GM12878 (cell line): ENCODE measurements around the gene HPSE2. TPM values are rescaled to one million over a fixed set of nuclear protein-coding genes. Genes with fewer than 3 reads are reported as not detected.

ENCODE experiments used
- ATAC-seq: fragments of 200-7000 bp; cut with Tn5 transposase; 3 replicates; pipeline ENCODE4 v1.9.1; 2020; ENCODE audit warnings: mild to moderate bottlenecking, moderate library complexity
- BruUV-seq: library from RNA; stranded (reverse); fragments of 400-500 nt; replicated peaks from 2 replicates; lab custom pipeline; 2021; lab: Mats Ljungman, UMichigan
- CTCF ChIA-PET: fragments of 300-600 bp; sonication (Branson Sonifier 250); formaldehyde crosslinking; extraction: SDS; loops from one replicate; lab custom pipeline; 2021; ENCODE audit warnings: inconsistent platforms; lab: Yijun Ruan, JAX
- POLR2A ChIA-PET: fragments of 350-600 bp; formaldehyde crosslinking; extraction: SDS; loops from one replicate; lab custom pipeline; 2021; ENCODE audit warnings: inconsistent platforms; lab: Charles Lee
- RAD21 ChIA-PET: fragments of 300-600 bp; sonication (Branson Sonifier 250); formaldehyde crosslinking; loops from one replicate; lab custom pipeline; 2023; ENCODE audit warnings: antibody characterized with exemption; ENCODE audit not compliant: unreplicated experiment; lab: Charles Lee
- SMC1A ChIA-PET: fragments of 300-600 bp; sonication (Branson Sonifier 250); formaldehyde crosslinking; loops from one replicate; lab custom pipeline; 2023; ENCODE audit not compliant: unreplicated experiment, uncharacterized antibody; lab: Charles Lee
- DNase-seq: peaks from one replicate; pipeline ENCODE4 v3.0.0-alpha.2; 2011; ENCODE audit warnings: low read depth, low spot score
- FAIRE-seq: peaks from 3 replicates; lab custom pipeline; 2011; peaks lifted over from hg19 to GRCh38; lab: Jason Lieb, UNC
- H2AFZ ChIP-seq: 2 replicates; pipeline ENCODE4 v1.6.0; 2011; ENCODE audit warnings: low read depth, low read length, control low read depth; ENCODE audit not compliant: control insufficient read depth
- H3K27ac ChIP-seq: 2 replicates; pipeline ENCODE4 v1.5.1; 2011; ENCODE audit warnings: control low read depth; ENCODE audit not compliant: control insufficient read depth, insufficient read depth
- H3K27me3 ChIP-seq, 2 experiments: replicated peaks in 1 of 2; 2 replicates each; pipeline versions ENCODE4 v1.6.0 to v1.6.1; 2011; ENCODE audit warnings: low read length in 1 of 2; ENCODE audit not compliant: control insufficient read depth in 2 of 2, insufficient read depth in 2 of 2
- H3K36me3 ChIP-seq, 2 experiments: 2 replicates each; pipeline ENCODE4 v1.5.1; 2011; ENCODE audit warnings: low read length in 1 of 2; ENCODE audit not compliant: control insufficient read depth in 2 of 2, insufficient read depth in 2 of 2
- H3K4me1 ChIP-seq: 2 replicates; pipeline ENCODE4 v1.6.1; 2011; ENCODE audit warnings: mild to moderate bottlenecking, low read length, moderate library complexity, mixed read lengths; ENCODE audit not compliant: control insufficient read depth, insufficient read depth
- H3K4me2 ChIP-seq: 2 replicates; pipeline ENCODE4 v1.6.0; 2011; ENCODE audit warnings: control low read depth; ENCODE audit not compliant: control insufficient read depth, insufficient read depth
- H3K4me3 ChIP-seq: fragments of 200-600 bp; sonication (generic); 2 replicates; pipeline ENCODE4 v1.5.1; 2016
- H3K79me2 ChIP-seq: 2 replicates; pipeline ENCODE4 v1.6.0; 2011; ENCODE audit warnings: low read length; ENCODE audit not compliant: control insufficient read depth, insufficient read depth
- H3K9ac ChIP-seq: 2 replicates; pipeline ENCODE4 v1.8.0; 2011; ENCODE audit warnings: low read length, control low read depth, mixed read lengths; ENCODE audit not compliant: control insufficient read depth, insufficient read depth
- H3K9me3 ChIP-seq: replicated peaks from 3 replicates; pipeline ENCODE4 v1.5.1; 2011; ENCODE audit warnings: mild to moderate bottlenecking, low read length; ENCODE audit not compliant: control insufficient read depth, insufficient read depth
- H4K20me1 ChIP-seq: 2 replicates; pipeline ENCODE4 v1.6.0; 2011; ENCODE audit not compliant: control insufficient read depth, insufficient read depth
- FOXK2 ChIP-seq: fragments of 450-650 bp; IDR thresholded peaks from 2 replicates; pipeline ENCODE4 v1.6.1; 2017; ENCODE audit warnings: mild to moderate bottlenecking, moderate library complexity
- RUNX3 ChIP-seq: IDR thresholded peaks from 2 replicates; pipeline ENCODE4 v1.6.1; 2012; ENCODE audit warnings: low read length, inconsistent platforms
- SMARCA5 ChIP-seq: fragments of 450-650 bp; IDR thresholded peaks from 2 replicates; pipeline ENCODE4 v1.6.1; 2017; ENCODE audit warnings: mild to moderate bottlenecking
- SUPT20H ChIP-seq: IDR thresholded peaks from 2 replicates; pipeline ENCODE4 v1.6.1; 2011; ENCODE audit warnings: low read depth, mild to moderate bottlenecking, low read length, moderate library complexity, borderline replicate concordance; ENCODE audit not compliant: control insufficient read depth
- WGBS: methylation state at CpG from one replicate; pipeline ENCODE4 v1.1.6; 2016; ENCODE audit warnings: low lambda C conversion rate; ENCODE audit not compliant: insufficient replicate concordance, insufficient coverage; ENCODE audit errors: missing lambda C conversion rate; 5-methylcytosine and 5-hydroxymethylcytosine counted together
- in situ Hi-C: fragments of 300-500 bp; cut with MboI; formaldehyde crosslinking; loops from 9 replicates; pipeline ENCODE4 v1.14.3; 2018; ENCODE audit warnings: mixed read lengths
- intact Hi-C: fragments of 100-400 bp; cut with micrococcal nuclease; formaldehyde crosslinking; loops from one replicate; pipeline ENCODE4 v1.14.2; 2022; ENCODE audit not compliant: unreplicated experiment
- polyA plus RNA-seq, 11 experiments: library from polyadenylated mRNA; depleted of rRNA in 4 of 11; unstranded in 6 of 11; stranded (reverse) in 5 of 11; fragments of >200 nt; fragmentation: Nextera tagmentation in 4 of 11; fragmentation: Illumina TruSeq in 1 of 11; extraction: Ambion mirVana in 4 of 11; extraction: Trizol in 1 of 11; gene quantifications; 1 replicate in 1 of 11; 2 replicates in 10 of 11; pipeline versions ENCODE4 v1.2.1 to v1.2.3, GENCODE V29; 2011 to 2016; ENCODE audit warnings: inconsistent platforms in 2 of 11, missing spikeins in 2 of 11, low read depth in 1 of 11
- total RNA-seq, 4 experiments: library from RNA; depleted of rRNA in 3 of 4; stranded (reverse); fragments of >200 nt in 3 of 4; fragmentation: Illumina TruSeq in 1 of 4; extraction: Trizol in 1 of 4; gene quantifications; 2 replicates each; pipeline versions ENCODE4 v1.2.1 to v1.2.3, GENCODE V29; 2013 to 2021
- TF ChIP-seq, protein P1 (sequence below): IDR thresholded peaks from 2 replicates; pipeline ENCODE4 v1.6.1; 2012; ENCODE audit warnings: mild to moderate bottlenecking, low read depth, low read length
- TF ChIP-seq, protein P2 (sequence below): fragments of 450-650 bp; IDR thresholded peaks from 2 replicates; pipeline ENCODE4 v1.6.1; 2017; ENCODE audit warnings: low read depth, mild to moderate bottlenecking, moderate library complexity
- TF ChIP-seq, protein P3 (sequence below): fragments of 450-650 bp; IDR thresholded peaks from 2 replicates; pipeline ENCODE4 v1.6.1; 2017; ENCODE audit warnings: mild to moderate bottlenecking, moderate library complexity

The HPSE2 gene
- total and polyA plus RNA-seq, 10 of the 15 experiments (the other 5 are each of a cell fraction or from before 2014, with no cell fraction given), result 0.06 TPM; not detected in 9

DNA sequence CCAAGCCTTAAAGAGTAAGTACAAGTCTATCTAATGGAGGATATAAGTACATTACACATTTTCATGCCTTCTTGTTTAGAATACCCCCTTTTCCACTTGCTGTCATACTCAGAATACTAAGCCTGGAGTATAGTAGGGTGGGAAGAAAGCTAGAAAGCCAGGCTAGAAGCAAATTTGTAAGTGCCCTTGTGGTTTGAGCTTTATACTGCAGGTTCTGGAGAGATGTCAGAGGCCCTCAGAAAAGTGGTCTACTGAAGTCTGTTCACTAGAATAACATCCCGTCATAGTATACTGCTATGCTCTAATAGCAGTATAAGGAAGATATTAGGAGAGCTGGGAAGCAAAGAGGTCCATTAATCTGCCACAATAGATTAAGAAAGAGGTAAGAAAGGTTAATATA, 62.7 kb downstream of the HPSE2 start:
- H3K9ac ChIP-seq, result no peak overlapping the region
- H3K27me3 ChIP-seq, result no peaks in the 10 kb centered on the region
- no peaks in the 10 kb centered on the region for H3K4me1 ChIP-seq
- WGBS, result 38% methylated on average over 1 of the region's 1 CpG
- H3K4me3 ChIP-seq, result no peak overlapping the region
- FAIRE-seq, result no peak
- ChIA-PET CTCF (no interaction called here), POLR2A (no interaction called here), RAD21 (interaction anchor here (1.1 kb wide), 1 partner anchor 706 kb away, joined by 3 read pairs; no protein-coding TSS in a partner anchor), SMC1A (interaction anchor here (0.8 kb wide), 1 partner anchor 484 kb away, joined by 4 read pairs; no protein-coding TSS in a partner anchor)
- ATAC-seq, result no peak
- H3K27ac ChIP-seq, result no peak overlapping the region
- in situ Hi-C loops (no loop called here), intact Hi-C loops (loop anchor here (5.0 kb wide), 1 partner anchor 426 kb away; no protein-coding TSS in a partner anchor)
- no peaks in the 10 kb centered on the region for H3K9me3 ChIP-seq
- H3K4me2 ChIP-seq, result no peak overlapping the region
- TF ChIP-seq, protein P1, sequence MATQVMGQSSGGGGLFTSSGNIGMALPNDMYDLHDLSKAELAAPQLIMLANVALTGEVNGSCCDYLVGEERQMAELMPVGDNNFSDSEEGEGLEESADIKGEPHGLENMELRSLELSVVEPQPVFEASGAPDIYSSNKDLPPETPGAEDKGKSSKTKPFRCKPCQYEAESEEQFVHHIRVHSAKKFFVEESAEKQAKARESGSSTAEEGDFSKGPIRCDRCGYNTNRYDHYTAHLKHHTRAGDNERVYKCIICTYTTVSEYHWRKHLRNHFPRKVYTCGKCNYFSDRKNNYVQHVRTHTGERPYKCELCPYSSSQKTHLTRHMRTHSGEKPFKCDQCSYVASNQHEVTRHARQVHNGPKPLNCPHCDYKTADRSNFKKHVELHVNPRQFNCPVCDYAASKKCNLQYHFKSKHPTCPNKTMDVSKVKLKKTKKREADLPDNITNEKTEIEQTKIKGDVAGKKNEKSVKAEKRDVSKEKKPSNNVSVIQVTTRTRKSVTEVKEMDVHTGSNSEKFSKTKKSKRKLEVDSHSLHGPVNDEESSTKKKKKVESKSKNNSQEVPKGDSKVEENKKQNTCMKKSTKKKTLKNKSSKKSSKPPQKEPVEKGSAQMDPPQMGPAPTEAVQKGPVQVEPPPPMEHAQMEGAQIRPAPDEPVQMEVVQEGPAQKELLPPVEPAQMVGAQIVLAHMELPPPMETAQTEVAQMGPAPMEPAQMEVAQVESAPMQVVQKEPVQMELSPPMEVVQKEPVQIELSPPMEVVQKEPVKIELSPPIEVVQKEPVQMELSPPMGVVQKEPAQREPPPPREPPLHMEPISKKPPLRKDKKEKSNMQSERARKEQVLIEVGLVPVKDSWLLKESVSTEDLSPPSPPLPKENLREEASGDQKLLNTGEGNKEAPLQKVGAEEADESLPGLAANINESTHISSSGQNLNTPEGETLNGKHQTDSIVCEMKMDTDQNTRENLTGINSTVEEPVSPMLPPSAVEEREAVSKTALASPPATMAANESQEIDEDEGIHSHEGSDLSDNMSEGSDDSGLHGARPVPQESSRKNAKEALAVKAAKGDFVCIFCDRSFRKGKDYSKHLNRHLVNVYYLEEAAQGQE, result no peak
- no peak for TF ChIP-seq RUNX3
- TF ChIP-seq, protein P2, sequence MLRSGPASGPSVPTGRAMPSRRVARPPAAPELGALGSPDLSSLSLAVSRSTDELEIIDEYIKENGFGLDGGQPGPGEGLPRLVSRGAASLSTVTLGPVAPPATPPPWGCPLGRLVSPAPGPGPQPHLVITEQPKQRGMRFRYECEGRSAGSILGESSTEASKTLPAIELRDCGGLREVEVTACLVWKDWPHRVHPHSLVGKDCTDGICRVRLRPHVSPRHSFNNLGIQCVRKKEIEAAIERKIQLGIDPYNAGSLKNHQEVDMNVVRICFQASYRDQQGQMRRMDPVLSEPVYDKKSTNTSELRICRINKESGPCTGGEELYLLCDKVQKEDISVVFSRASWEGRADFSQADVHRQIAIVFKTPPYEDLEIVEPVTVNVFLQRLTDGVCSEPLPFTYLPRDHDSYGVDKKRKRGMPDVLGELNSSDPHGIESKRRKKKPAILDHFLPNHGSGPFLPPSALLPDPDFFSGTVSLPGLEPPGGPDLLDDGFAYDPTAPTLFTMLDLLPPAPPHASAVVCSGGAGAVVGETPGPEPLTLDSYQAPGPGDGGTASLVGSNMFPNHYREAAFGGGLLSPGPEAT, result no peak
- TF ChIP-seq SUPT20H, result no peak
- TF ChIP-seq FOXK2, result no peak
- TF ChIP-seq SMARCA5, result no peak
- TF ChIP-seq, protein P3, sequence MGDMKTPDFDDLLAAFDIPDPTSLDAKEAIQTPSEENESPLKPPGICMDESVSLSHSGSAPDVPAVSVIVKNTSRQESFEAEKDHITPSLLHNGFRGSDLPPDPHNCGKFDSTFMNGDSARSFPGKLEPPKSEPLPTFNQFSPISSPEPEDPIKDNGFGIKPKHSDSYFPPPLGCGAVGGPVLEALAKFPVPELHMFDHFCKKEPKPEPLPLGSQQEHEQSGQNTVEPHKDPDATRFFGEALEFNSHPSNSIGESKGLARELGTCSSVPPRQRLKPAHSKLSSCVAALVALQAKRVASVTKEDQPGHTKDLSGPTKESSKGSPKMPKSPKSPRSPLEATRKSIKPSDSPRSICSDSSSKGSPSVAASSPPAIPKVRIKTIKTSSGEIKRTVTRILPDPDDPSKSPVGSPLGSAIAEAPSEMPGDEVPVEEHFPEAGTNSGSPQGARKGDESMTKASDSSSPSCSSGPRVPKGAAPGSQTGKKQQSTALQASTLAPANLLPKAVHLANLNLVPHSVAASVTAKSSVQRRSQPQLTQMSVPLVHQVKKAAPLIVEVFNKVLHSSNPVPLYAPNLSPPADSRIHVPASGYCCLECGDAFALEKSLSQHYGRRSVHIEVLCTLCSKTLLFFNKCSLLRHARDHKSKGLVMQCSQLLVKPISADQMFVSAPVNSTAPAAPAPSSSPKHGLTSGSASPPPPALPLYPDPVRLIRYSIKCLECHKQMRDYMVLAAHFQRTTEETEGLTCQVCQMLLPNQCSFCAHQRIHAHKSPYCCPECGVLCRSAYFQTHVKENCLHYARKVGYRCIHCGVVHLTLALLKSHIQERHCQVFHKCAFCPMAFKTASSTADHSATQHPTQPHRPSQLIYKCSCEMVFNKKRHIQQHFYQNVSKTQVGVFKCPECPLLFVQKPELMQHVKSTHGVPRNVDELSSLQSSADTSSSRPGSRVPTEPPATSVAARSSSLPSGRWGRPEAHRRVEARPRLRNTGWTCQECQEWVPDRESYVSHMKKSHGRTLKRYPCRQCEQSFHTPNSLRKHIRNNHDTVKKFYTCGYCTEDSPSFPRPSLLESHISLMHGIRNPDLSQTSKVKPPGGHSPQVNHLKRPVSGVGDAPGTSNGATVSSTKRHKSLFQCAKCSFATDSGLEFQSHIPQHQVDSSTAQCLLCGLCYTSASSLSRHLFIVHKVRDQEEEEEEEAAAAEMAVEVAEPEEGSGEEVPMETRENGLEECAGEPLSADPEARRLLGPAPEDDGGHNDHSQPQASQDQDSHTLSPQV, result no peak
- no TSS peak for BruUV-seq
- H3K79me2 ChIP-seq, result no peaks in the 10 kb centered on the region
- no peaks in the 10 kb centered on the region for H4K20me1 ChIP-seq
- no peak overlapping the region for H2AFZ ChIP-seq
- DNase-seq, result no peak
- no peaks in the 10 kb centered on the region for H3K36me3 ChIP-seq
